ENCODE data around the gene LHFPL4.

The LHFPL4 gene

GRCh38 chr3:9553021-9553947 lies at the start of gene LHFPL4:
Gene LHFPL4, minus strand, starts transcription at chr3:9553822. Its CDS starts 1,143 bp downstream, at chr3:9552679.
- no peak for TF ChIP-seq NFIC (IDR thresholded peaks at IDR 0.05)
- no peak for TF ChIP-seq RAD21 (IDR thresholded peaks at IDR 0.05; ENCODE audit: low read depth)
- TF ChIP-seq REST (IDR thresholded peaks at IDR 0.05; ENCODE audit: low read depth): no peak
- TF ChIP-seq EGR1 (IDR thresholded peaks at IDR 0.05): no peak
- no peak for TF ChIP-seq MAX (IDR thresholded peaks at IDR 0.05)
- TF ChIP-seq TCF12 (IDR thresholded peaks at IDR 0.05; ENCODE audit: low read depth): no peak
- TF ChIP-seq ZBTB7A (IDR thresholded peaks at IDR 0.05; ENCODE audit: low read depth): no peak
- no peak for TF ChIP-seq USF1 (IDR thresholded peaks at IDR 0.05)
- no peak for TF ChIP-seq FOXM1 (IDR thresholded peaks at IDR 0.05; ENCODE audit: borderline replicate concordance, low read depth)
- TF ChIP-seq CEBPB (IDR thresholded peaks at IDR 0.05): no peak
- TF ChIP-seq YY1 (IDR thresholded peaks at IDR 0.05; ENCODE audit: low read depth): no peak
- TF ChIP-seq TEAD4 (IDR thresholded peaks at IDR 0.05): no peak
- TF ChIP-seq CREB1 (IDR thresholded peaks at IDR 0.05; ENCODE audit: low read depth): no peak
- TF ChIP-seq TAF1 (IDR thresholded peaks at IDR 0.05; ENCODE audit: low read depth): no peak
- no peak for TF ChIP-seq EP300 (IDR thresholded peaks at IDR 0.05; ENCODE audit: borderline replicate concordance)

GRCh38 chr3:9602620-9603019 lies 49.0 kb upstream of the LHFPL4 start:
- no peak for TF ChIP-seq FOXM1 (IDR thresholded peaks at IDR 0.05; ENCODE audit: borderline replicate concordance, low read depth)
- TF ChIP-seq TCF12 (IDR thresholded peaks at IDR 0.05; ENCODE audit: low read depth): no peak
- TF ChIP-seq CREB1 (IDR thresholded peaks at IDR 0.05; ENCODE audit: low read depth): no peak
- TF ChIP-seq RAD21 (IDR thresholded peaks at IDR 0.05; ENCODE audit: low read depth): no peak
- TF ChIP-seq ZBTB7A (IDR thresholded peaks at IDR 0.05; ENCODE audit: low read depth): no peak
- TF ChIP-seq CEBPB (IDR thresholded peaks at IDR 0.05): no peak
- no peak for TF ChIP-seq MAX (IDR thresholded peaks at IDR 0.05)

GRCh38 chr3:9600597-9600996 lies 47.0 kb upstream of the LHFPL4 start:
- TF ChIP-seq REST (IDR thresholded peaks at IDR 0.05; ENCODE audit: low read depth): no peak
- TF ChIP-seq EGR1 (IDR thresholded peaks at IDR 0.05): no peak
- TF ChIP-seq YY1 (IDR thresholded peaks at IDR 0.05; ENCODE audit: low read depth): no peak
- TF ChIP-seq TEAD4 (IDR thresholded peaks at IDR 0.05): no peak
- no peak for TF ChIP-seq CEBPB (IDR thresholded peaks at IDR 0.05)
- no peak for TF ChIP-seq FOXM1 (IDR thresholded peaks at IDR 0.05; ENCODE audit: borderline replicate concordance, low read depth)
- TF ChIP-seq USF1 (IDR thresholded peaks at IDR 0.05): no peak
- no peak for TF ChIP-seq RAD21 (IDR thresholded peaks at IDR 0.05; ENCODE audit: low read depth)
- TF ChIP-seq EP300 (IDR thresholded peaks at IDR 0.05; ENCODE audit: borderline replicate concordance): no peak
- TF ChIP-seq CREB1 (IDR thresholded peaks at IDR 0.05; ENCODE audit: low read depth): no peak
- no peak for TF ChIP-seq TAF1 (IDR thresholded peaks at IDR 0.05; ENCODE audit: low read depth)
- no peak for TF ChIP-seq NFIC (IDR thresholded peaks at IDR 0.05)
- no peak for TF ChIP-seq MAX (IDR thresholded peaks at IDR 0.05)
- no peak for TF ChIP-seq ZBTB7A (IDR thresholded peaks at IDR 0.05; ENCODE audit: low read depth)
- no peak for TF ChIP-seq TCF12 (IDR thresholded peaks at IDR 0.05; ENCODE audit: low read depth)

GRCh38 chr3:9598783-9599387 lies 45.3 kb upstream of the LHFPL4 start:
- no peak for TF ChIP-seq FOXM1 (IDR thresholded peaks at IDR 0.05; ENCODE audit: borderline replicate concordance, low read depth)
- no peak for TF ChIP-seq TEAD4 (IDR thresholded peaks at IDR 0.05)
- no peak for TF ChIP-seq ZBTB7A (IDR thresholded peaks at IDR 0.05; ENCODE audit: low read depth)
- no peak for TF ChIP-seq RAD21 (IDR thresholded peaks at IDR 0.05; ENCODE audit: low read depth)
- TF ChIP-seq CREB1 (IDR thresholded peaks at IDR 0.05; ENCODE audit: low read depth): no peak
- TF ChIP-seq EGR1 (IDR thresholded peaks at IDR 0.05): no peak
- TF ChIP-seq YY1 (IDR thresholded peaks at IDR 0.05; ENCODE audit: low read depth): no peak
- no peak for TF ChIP-seq TAF1 (IDR thresholded peaks at IDR 0.05; ENCODE audit: low read depth)
- TF ChIP-seq CEBPB (IDR thresholded peaks at IDR 0.05): no peak
- no peak for TF ChIP-seq REST (IDR thresholded peaks at IDR 0.05; ENCODE audit: low read depth)
- no peak for TF ChIP-seq TCF12 (IDR thresholded peaks at IDR 0.05; ENCODE audit: low read depth)
- TF ChIP-seq MAX (IDR thresholded peaks at IDR 0.05): no peak
- no peak for TF ChIP-seq NFIC (IDR thresholded peaks at IDR 0.05)
- TF ChIP-seq EP300 (IDR thresholded peaks at IDR 0.05; ENCODE audit: borderline replicate concordance): no peak
- no peak for TF ChIP-seq USF1 (IDR thresholded peaks at IDR 0.05)

All from Ishikawa (cell line).